ENCODE measurements around the gene HOXA2.

The HOXA2 gene

DNA sequence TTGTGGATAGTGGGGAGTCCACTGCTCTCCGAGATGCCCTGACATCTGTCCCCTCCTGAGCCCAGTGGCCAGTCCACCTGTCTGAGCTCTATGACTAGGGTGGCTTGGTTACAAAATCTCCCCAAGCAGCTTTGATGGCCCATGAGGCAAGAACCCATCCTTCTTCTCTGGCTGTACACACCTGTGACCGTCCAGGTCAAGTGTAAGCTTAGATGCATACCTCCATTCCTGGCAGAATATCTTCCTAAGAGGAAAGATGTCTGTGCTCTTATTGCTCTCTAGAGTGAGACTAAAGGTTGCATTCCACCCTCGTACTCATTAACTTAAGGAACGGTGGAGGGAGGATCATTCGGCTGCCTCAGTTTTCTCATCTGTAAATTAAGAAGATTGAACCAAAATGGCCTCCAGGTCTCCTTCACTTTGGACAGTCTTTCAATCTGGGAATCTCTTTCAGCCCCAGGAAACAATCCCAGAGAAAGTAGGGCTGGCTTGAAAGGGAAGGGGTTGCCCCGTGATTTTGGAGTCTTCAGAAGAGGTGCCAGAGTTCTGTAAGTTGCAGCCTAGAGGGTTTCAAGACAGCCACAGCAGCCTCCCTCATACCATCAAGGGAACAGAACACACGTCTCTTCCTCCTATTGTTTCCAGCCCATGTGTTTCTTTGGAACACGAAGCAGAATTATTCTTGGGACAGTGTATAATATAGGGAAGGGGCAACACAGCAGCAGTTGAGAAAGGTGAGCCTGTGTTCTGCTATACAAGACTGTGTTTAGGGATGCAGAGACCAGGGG lies 22.6 kb upstream of the HOXA2 start:
- DNase-seq (ENCODE audit: low spot score): peak; percentile 68

DNA sequence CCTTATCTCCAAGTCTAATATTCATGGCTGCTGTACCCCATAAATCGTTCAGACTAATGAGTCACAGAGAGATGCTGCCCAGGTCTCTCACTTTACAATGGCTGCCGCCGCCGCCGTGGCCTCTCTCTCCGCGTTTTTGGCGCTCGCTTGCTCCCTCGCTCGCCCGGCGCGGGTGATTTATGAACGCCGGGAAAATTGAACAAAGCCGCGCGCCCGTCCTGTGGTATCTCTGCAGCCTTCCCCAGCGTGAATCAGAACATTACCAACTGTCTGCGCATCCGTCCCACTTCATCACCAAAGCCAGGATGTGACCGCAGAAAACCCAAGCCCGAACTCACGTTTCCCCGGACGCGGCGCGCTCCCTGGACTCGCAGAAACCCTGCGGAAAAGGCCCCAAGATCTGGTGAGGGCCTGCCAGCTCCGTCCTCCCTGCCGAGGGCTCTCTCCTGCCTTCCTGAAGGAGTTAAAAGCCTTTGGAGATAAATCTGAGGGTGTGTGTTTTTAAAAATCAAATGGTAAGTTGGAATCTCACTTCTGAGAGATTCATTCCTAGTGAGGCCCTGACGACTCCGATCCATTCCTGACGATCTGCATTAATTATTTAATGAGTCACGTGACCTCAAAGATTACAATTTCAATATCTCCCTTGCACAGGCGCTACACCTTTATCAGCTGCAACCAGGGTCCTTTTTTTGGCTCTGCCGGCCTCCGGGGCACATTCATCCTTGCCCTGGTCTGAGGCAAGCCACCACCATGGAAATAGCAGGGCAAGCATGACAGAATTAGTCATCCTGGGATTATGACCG lies 21.8 kb upstream of the HOXA2 start:
- DNase-seq (ENCODE audit: low spot score): peak; percentile 96

DNA sequence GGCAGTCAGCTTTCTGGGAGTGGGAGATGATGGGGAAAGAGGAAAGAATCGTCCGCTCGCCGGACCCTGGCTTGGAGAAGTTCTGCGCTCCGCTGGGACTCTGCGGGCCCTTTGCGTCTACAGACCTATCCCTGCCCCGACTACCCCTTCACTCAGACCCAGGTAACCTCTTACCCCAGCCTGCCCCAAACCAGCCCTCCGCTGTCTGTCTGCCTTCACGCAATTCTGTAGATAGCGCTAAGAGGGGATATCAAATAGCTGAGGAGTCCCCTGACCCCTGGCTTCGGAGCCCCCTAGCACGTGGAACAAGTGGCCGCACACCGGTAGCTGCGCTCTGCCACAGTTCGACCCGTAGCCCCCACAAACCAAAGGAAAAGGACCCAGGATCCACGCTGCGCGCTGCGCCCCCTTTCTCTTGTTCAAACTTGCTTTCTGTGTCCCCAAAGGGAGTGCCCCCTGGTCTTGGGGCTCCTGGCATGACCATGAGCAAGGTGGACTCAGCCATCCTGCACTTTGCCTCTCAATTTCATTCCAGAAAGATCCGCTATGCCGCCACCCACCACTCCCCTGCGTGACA lies 21.1 kb upstream of the HOXA2 start:
- DNase-seq (ENCODE audit: low spot score): no peak

DNA sequence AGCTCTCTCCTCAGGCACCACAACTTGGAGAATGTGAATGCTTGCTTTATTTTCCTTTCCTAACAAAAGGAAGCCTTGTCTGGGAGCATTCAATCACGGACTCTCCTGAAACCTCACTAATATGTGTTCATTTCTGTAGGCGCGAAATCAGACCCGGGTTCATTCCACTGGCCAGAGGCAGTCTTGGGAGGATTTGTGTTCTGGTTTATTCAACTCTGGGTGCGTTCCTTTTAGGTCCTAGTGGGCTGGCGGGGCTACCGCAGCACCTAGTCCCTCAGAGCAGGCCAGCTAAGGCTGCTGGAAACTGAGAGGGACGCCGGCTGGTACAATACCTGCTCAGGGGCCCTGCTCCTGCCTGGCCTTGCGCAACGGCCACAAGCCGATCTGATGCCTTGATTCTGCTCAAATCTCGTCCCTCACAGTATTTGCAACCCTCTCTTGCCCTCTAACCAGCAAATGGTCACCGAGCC lies 20.6 kb upstream of the HOXA2 start:
- DNase-seq (ENCODE audit: low spot score): no peak

DNA sequence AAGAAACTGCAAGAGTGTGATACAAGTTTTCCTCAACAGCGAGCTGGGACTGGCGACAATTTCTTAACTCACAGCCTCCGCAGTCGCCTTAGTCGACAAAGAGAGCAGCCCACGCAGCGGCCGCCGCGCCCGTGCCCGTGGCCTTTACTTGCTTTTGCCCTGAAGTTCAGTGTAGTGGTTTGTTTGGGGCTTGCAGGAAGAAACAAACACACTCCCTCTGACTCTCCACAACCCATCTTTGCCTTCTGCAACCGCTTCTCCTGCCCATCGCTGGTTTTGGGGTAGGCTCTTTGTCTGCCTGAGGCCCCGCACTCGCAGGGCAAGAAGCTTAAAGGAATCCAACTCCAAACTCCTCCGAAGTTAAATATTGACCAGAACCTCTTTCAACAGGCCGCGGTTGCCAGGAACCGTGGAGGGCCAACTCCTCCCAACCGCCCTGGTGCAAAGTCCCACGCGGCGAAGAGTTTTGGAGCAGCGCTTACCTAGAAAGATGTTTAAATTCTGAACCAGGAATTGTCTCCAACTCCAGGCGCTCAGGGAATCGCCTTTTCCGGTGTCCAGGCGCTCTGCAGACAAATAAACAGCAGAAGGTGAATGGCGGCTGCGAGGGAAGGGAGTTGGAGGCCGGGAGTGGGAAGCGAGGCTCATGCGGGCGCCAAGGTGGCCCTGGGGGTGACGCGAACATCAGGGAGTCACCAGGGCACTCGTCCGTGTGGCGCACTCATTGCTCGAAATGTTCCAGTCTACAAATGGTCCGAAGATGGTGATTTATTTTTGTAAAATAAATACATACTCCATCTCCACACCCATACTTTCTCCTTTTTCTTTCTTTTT lies 19.8 kb upstream of the HOXA2 start:
- peak; percentile 86 for DNase-seq (ENCODE audit: low spot score)

DNA sequence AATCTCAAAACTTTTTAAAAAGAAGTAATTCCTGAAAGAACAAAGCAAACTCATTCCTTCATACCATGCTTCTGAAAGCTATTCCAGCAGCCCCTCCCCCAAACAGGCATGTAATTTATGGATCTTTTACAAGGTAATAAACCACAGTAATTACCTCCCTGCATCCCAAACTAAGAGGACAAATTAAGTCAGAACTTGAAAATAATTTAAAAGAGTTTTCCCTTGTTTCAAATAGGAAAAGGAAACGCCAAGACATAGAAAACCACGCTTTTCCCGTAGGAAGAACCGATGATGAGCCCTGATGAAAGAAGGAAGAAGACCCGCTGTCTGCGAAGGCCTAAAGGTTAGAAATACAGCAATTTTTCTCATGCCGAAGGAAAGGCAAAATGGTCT lies 19.2 kb upstream of the HOXA2 start:
- no peak for DNase-seq (ENCODE audit: low spot score)

DNA sequence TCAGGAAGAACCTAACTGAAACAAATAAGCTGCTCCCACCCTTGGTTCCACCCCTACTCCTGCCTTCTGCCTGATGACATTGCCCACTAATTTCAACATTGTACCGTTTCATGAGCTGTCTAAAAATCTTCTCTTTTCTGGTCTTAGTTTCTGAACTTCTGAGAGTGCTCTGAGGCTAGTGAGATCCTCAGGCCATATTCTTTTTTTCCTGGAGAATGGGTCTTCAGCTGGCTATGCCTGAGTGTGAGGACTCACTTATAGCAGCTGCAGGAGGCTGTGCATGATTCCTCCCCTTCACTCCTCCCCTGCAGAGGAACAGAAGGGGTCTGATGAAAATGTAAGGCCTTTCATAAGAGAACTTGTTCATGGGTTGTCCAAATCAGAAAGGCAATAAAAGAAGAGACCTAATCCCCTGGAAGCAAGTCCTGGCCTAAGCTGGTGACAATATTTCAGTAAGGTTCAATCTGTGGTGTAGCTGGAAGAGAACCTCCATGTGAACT lies 17.0 kb upstream of the HOXA2 start:
- DNase-seq (ENCODE audit: low spot score): no peak

DNA sequence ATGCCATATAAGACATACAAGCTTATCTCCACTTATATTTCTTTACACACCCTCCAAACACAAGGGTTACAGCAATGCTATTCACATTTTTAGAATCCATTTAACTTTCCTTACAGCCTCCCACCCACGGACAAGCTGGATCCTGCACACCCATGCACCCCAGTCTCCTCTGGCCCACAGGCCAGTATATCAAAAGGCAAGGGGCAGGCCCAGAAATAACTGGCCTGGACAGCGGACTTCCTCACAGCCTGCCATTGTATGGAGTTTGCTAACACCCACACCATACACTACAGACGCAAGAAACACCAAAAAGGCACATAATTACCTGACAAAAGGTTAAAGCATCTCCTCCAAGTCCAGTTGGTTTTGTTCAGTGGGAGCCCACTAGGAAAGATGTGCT lies 16.1 kb upstream of the HOXA2 start:
- no peak for DNase-seq (ENCODE audit: low spot score)

DNA sequence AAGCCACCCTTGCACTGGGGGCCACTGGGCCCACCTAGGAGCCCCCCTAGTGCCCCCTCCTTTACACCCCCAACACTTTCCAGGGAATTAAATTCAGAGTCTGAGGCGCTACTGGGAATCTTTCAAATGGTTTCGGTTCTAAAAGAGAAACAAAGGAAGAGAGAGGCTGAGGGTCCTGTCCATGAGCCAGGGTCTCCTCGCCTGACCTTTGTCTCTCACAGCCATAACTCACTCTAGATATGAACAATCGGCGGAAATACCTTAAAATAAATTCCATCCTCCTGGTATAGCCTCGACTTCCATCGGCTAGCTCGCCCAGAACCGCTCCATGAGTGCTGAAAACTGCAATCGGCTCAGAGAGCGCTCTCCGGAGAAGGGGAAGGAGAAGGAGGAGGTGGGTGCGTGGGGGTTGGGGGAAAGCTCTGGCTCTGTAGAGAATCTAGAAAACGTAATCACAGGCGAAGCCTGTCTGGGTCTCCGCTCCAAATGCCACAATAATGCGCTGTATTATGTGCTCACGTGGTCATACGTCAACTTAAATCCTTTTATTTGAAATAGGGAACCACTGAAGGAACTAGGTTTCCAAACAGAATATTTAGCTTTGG lies 15.5 kb upstream of the HOXA2 start:
- peak; percentile 77 for DNase-seq (ENCODE audit: low spot score)

DNA sequence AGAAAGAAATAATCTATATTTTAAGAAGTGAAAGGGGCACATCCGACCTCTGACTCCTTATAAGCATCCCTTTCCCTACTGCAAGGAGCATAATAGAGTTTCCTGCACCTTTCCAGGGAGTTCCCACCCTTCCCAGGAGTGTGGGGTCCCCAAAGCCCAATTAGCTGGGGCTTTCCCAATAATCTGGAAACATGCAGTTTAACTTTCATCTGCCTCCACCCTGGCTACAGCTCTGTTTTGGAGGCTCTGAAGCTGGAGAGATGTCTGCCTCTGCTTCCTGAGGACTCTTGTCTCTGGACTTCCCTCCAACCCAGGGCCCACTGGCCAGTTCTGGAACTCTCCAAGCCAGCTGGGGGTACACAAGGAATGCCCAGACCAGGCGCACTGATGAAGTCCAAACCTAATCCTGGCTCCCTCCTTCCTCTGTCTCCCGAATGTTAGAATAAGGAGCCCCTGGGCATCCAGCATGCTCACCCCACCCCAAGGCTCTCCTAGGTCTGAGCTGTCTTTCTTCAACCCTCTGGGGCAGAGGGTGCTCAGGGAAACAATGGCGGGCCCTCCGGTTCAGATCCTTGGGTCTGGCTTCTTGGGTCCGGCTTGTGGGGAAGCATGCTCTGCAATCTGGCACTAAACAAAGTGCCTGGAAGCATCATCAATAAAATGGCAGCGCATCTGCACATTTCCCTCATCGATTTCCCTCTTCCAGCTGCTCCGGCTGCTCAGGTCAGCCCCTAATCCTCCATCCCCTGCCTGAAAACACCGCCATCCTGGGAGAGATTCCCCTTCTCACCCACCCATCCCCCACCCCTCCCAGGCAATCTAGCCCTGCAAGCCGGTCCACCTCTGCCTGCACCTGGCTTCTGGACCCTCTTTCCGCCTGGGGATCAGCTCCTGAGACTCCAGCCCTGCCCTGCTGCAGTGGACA lies 14.7 kb upstream of the HOXA2 start:
- DNase-seq (ENCODE audit: low spot score): no peak

DNA sequence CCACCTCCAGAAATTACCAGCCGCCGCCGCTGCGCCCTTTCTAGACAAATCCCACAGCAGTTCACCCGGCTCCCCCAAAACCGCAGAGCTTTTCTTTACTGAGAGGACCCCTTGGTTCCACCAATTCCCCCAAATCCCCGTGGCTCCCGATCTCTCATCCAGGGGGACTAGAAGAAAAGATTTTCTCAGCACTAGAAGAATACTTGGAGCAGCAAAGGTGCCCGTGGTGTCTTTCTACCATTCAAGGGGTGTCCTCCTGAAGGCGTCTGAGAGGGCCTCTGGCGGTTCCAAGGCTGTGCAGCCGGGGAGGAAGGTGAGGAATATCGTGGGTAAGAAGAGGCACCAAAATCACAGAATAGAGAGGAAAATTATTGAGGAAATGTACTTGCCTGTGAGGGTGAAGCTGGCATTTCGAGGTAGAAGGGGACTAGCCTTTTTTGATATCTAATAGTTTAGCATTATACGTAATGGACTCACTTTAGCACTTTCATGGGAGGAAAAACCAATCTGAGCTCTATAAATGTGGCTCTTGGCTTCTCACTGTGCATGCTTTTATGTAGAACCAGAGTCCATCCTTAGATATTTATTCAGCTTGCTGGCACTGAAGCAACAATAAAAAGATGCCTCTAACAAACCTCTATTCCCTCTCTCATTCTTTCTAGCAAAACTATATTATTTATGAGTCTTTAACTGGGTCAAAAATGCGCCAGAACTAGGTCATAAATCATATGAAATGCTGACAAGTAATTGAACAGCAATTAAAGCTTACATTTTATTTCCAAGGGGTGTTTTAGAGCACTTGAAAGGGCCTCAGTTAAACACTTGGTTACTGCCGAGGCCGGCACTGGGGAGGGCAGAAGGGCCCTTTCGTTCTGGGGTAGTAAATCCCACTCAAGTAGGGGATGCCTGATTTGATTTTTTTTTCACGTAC lies 13.8 kb upstream of the HOXA2 start:
- no peak for DNase-seq (ENCODE audit: low spot score)

DNA sequence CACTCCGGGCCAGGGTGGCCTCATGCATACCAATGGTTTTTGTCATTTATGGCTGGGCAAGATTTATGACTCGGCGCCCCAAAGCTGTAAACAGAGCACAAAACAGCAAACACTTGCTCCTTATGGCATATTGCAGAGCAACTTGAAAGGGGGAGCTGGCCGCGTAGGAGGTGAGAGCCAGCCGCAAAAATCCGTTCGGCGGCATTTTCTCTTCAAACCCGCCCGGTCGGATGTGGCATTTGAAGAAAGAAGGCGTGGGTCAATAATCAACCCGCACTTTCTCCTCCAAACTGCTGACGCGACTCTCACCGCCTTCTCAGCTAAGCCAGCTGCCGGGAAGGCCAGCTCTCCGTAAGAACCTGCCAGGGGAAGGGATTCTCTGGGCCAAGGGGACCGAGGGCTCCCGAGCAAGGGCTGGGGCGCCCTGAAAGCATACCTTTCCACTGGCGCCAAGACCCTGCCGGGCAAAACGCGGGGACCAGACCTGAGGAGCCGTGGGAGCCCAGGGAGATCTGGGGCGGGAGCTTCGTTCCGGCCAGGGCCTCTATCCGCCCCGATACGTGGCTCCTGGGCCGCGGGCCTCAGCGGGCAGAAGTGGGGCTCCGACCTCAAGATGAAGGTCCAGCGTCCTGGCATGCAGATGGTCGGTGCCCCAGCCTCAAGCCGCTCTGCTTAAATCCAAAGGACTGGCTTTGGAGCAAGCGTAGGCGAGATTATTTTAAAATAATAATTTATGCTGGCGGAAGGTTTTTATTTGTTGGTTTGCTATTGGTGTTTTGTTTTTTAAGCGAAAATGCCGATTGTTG lies 12.9 kb upstream of the HOXA2 start:
- DNase-seq (ENCODE audit: low spot score): peak; percentile 95

DNA sequence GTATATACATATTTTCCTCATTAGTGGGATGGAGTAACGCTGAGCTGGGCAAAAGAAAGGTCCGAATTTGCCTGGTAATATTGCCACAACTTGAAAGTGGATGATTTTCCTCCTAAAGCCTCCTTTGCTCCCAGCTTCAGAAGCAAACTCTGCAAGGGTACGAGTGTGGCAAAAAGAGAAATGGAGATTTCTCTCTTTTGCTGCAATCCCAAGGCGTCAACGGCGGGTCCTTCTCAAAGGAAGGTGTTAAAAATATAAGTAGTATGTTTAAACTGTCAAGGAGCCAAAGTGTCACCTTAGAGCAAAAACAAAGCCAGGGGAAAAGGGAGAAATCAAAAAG lies 12.4 kb upstream of the HOXA2 start:
- no peak for DNase-seq (ENCODE audit: low spot score)

DNA sequence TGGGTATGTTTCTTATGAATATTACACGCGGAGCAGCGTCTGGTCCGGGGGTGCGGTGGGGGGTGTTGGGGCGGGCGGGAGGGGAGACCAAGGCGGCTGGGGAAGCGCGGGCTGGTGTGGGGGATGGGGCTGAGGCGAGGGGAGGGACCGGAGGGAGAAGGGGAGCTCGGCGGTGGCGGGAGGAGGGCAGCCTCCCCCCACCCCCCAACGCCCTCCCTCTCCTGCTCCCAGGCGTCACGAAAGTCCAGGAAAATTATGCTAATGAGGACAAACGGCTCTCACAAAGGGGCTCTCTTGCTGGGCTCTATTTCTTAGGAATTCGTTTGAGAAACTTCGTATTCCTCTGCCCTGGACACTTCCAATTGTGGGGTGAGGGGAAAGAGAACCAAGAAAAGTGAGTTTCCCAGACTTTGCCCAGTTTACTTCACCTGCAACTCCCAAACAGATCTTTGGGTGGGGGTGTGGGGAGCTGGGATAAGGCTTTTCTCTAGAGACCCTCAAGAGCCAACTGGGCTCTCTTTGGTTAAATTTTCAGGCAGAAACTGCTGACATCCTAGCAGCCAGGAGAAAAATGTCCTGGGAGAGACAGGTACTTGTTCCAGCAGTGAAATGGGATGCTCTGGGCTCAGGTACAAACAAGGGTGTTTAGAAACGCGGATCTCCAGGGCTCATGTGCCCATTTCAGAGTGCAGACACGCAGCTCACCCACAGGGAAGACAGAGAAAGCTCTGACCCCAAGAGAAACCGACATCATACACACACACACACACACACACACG lies 11.7 kb upstream of the HOXA2 start:
- peak; percentile 78 for DNase-seq (ENCODE audit: low spot score)

DNA sequence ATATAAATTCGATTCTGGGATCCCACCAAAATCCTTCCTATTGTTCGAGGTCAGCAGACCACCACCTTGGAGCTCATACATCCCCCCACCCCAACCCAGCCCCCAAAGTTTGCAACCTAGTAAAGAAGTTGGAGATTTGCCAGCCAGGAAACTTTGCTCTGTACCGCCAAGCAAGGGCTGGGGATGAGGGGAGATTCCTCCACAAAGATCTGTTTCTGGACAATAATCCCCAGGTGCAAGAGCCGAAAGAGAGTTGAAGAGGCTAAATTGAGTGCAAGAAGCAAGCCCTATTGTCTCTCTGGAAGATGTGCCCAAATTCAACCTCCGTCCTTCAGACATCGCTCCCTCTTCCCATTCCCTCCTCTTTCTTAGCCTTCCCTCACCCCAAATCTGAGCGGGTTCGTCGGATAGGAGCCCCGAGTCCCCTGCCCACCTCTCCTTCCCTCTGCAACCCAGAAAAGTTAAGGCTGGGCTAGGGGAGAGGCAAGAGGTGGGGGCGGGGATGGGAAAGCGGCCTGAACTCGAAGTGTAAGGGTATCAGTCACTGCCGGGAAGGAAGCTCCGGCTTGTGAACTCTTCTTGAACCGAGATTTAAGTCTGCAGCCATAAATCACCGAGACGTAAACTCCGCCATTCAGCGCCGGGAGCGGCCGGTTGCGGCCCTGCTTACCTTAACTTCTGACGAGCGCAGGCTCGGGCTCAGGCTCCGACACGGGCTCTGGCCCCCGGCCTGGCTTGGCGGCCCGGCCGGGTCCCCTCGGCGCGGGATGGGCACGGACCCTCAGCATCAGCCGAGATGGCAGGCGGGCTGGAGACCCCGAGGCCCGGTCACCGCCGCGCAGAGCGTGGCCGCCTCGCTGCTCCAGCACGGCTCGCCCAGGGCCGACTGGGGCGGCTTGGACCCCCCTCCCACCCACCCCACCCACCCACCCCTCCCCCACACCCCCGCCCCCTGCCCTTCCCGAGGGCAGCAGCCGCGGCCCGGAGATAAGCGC lies 10.8 kb upstream of the HOXA2 start:
- peak; percentile 83 for DNase-seq (ENCODE audit: low spot score)

DNA sequence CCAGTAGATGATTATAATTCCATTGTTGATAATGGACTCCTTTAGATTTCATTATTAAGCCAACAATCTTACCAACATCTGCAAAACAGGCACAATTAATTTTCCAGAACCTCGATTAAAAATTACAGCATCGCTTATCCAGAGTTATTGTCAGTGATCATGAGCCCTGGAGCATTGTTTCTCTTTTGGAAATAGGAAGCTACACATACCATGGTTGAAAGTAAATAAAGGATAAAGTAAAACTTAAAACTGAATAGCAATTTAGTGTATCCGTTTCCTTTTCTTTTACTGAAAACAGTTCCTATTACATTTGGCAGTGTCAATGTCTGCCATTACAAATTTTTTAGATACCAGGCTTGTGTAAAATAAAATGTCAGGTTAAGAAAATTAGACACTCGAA lies 9.9 kb upstream of the HOXA2 start:
- peak; percentile 13 for DNase-seq (ENCODE audit: low spot score)

Data from kidney tubule cell (primary cell).